Trophoblast cell (in vitro differentiated cells and primary cell): ENCODE results near the gene UNK.

Source experiments
- DNase-seq, 2 donors: peaks; one replicate each; pipeline ENCODE4 v3.0.0-alpha.2; 2016
- H2AFZ ChIP-seq: 2 replicates; pipeline ENCODE4 v1.6.1; 2013; ENCODE audit warnings: low read length, moderate library complexity, mild to moderate bottlenecking; ENCODE audit not compliant: insufficient read depth, poor library complexity
- H2AK5ac ChIP-seq: 2 replicates; pipeline ENCODE4 v1.6.1; 2013; ENCODE audit warnings: mild to moderate bottlenecking, low read length
- H2BK120ac ChIP-seq: 2 replicates; pipeline ENCODE4 v1.6.1; 2013; ENCODE audit warnings: low read length, mild to moderate bottlenecking, moderate library complexity; ENCODE audit not compliant: insufficient read depth, poor library complexity
- H2BK12ac ChIP-seq: 2 replicates; pipeline ENCODE4 v1.6.1; 2013; ENCODE audit warnings: mild to moderate bottlenecking, low read length, moderate library complexity
- H2BK5ac ChIP-seq: 2 replicates; pipeline ENCODE4 v1.6.1; 2013; ENCODE audit warnings: low read length, low read depth, moderate library complexity, mild to moderate bottlenecking; ENCODE audit not compliant: poor library complexity
- H3K14ac ChIP-seq: 2 replicates; pipeline ENCODE4 v1.6.1; 2013; ENCODE audit warnings: mild to moderate bottlenecking, low read length
- H3K18ac ChIP-seq: 2 replicates; pipeline ENCODE4 v1.6.1; 2013; ENCODE audit warnings: mild to moderate bottlenecking, low read length
- H3K23ac ChIP-seq: 2 replicates; pipeline ENCODE4 v1.6.1; 2013; ENCODE audit warnings: low read length
- H3K27ac ChIP-seq: 2 replicates; pipeline ENCODE4 v1.5.1; 2013; ENCODE audit warnings: low read depth, mild to moderate bottlenecking, inconsistent platforms, low read length, moderate library complexity
- H3K27me3 ChIP-seq: 2 replicates; pipeline ENCODE4 v1.6.1; 2013; ENCODE audit warnings: inconsistent platforms, mild to moderate bottlenecking, low read length, moderate library complexity; ENCODE audit not compliant: insufficient read depth
- H3K36me3 ChIP-seq, 2 experiments: 1 replicate in 1 of 2; 2 replicates in 1 of 2; pipeline ENCODE4 v1.6.1; 2013; ENCODE audit warnings: low read length in 2 of 2, mild to moderate bottlenecking in 2 of 2, moderate library complexity in 1 of 2; ENCODE audit not compliant: insufficient read depth in 2 of 2, control insufficient read depth in 1 of 2
- H3K4ac ChIP-seq: 2 replicates; pipeline ENCODE4 v1.6.1; 2013; ENCODE audit warnings: low read depth, mild to moderate bottlenecking, low read length, moderate library complexity
- H3K4me1 ChIP-seq, 2 experiments: 1 replicate in 1 of 2; 2 replicates in 1 of 2; pipeline ENCODE4 v1.6.1; 2013; ENCODE audit warnings: low read length in 2 of 2, mild to moderate bottlenecking in 2 of 2, moderate library complexity in 1 of 2; ENCODE audit not compliant: insufficient read depth in 2 of 2, control insufficient read depth in 1 of 2
- H3K4me2 ChIP-seq: 2 replicates; pipeline ENCODE4 v1.6.1; 2013; ENCODE audit warnings: inconsistent platforms, mild to moderate bottlenecking, low read length, moderate library complexity
- H3K4me3 ChIP-seq: 2 replicates; pipeline ENCODE4 v1.5.1; 2013; ENCODE audit warnings: mild to moderate bottlenecking, low read depth, low read length, inconsistent platforms
- H3K79me1 ChIP-seq: one replicate; pipeline ENCODE4 v1.6.1; 2013; ENCODE audit warnings: low read length
- H3K79me2 ChIP-seq: 2 replicates; pipeline ENCODE4 v1.6.1; 2013; ENCODE audit warnings: low read length, mild to moderate bottlenecking; ENCODE audit not compliant: control insufficient read depth, insufficient read depth, poor library complexity
- H3K9ac ChIP-seq: 2 replicates; pipeline ENCODE4 v1.6.1; 2013; ENCODE audit warnings: mild to moderate bottlenecking, low read length
- H3K9me3 ChIP-seq: 2 replicates; pipeline ENCODE4 v1.6.1; 2013; ENCODE audit warnings: low read depth, mild to moderate bottlenecking, control low read depth, inconsistent platforms, low read length; ENCODE audit not compliant: insufficient read depth
- H4K12ac ChIP-seq: 2 replicates; pipeline ENCODE4 v1.6.1; 2013; ENCODE audit warnings: low read depth, mild to moderate bottlenecking, low read length, moderate library complexity
- H4K8ac ChIP-seq: 2 replicates; pipeline ENCODE4 v1.6.1; 2013; ENCODE audit warnings: low read depth, mild to moderate bottlenecking, low read length, moderate library complexity
- H4K91ac ChIP-seq: one replicate; pipeline ENCODE4 v1.6.1; 2013; ENCODE audit warnings: low read depth, mild to moderate bottlenecking, low read length, moderate library complexity
- WGBS: extraction: QIAGEN DNeasy Blood & Tissue Kit; methylation state at CpG from one replicate; pipeline ENCODE4 v1.1.7; 2013; ENCODE audit warnings: missing lambda C conversion rate; ENCODE audit not compliant: insufficient read length, insufficient coverage; ENCODE audit errors: extremely low coverage; 5-methylcytosine and 5-hydroxymethylcytosine counted together

The UNK gene

DNA sequence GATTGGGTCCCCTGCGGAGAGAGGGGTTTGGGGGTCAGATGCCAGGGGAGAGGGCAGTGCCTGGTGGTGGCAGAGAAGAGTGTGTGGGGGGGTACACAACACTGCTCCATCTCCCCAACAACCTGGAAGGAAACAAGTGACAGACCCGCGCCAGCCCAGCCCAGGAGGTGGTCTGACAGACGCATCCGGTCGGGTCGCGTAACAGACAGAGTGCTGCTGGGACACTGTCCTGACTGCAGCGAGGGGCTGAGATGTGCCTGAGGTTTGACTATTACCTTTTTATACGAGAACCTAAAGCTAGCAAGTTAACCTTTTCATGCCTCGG is 43.4 kb downstream of the UNK start:
- Histone ChIP-seq H3K4me3 (no peak overlapping the region), H2BK120ac (no peak overlapping the region), H2AK5ac (no peak overlapping the region), H3K18ac (no peak overlapping the region), H3K27me3 (no peaks in the 10 kb centered on the region), H3K27ac (no peak overlapping the region), H4K8ac (no peak overlapping the region), H2AFZ (no peak overlapping the region), H3K79me1 (peaks cover 2% of the 10 kb centered on the region), H3K23ac (no peak overlapping the region), H2BK5ac (no peak overlapping the region), H3K4me2 (peak overlapping the region; percentile 55), H3K79me2 (no peaks in the 10 kb centered on the region), H2BK12ac (no peak overlapping the region), H4K12ac (peak overlapping the region; percentile 6), H3K9ac (no peak overlapping the region), H3K4me1 (peaks cover 8 to 10% of the 10 kb centered on the region in 2 experiments), H3K9me3 (no peaks in the 10 kb centered on the region), H3K36me3 (peaks cover 22 to 27% of the 10 kb centered on the region in 2 experiments), H3K14ac (no peak overlapping the region), H4K91ac (no peak overlapping the region), H3K4ac (no peak overlapping the region)
- WGBS = no CpG with 5 or more reads among the region's 11 CpGs
- DNase-seq = no peak

DNA sequence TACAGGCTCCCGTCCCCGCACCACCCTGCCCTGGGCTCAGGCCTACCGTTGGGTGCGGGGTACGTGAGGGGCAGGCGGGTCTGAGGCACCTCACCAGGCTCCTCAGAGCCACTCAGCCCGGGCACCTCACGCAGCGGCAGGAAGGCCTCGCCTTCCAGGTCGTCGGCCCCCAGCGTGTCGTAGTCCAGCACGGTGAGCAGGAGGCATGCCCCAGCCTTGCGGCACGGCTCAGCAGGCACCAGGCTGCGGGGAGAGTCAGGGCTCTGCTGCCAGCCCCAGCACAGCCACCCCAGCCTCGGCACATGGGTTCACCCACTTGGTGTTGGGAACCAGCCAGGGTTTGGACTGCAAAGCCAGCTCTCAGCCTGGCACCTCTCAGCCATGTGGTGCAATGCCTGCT is 44.1 kb downstream of the UNK start:
- Histone ChIP-seq H3K4me1 (peaks cover 8 to 10% of the 10 kb centered on the region in 2 experiments), H2BK120ac (no peak overlapping the region), H3K4me3 (no peak overlapping the region), H3K27ac (no peak overlapping the region), H3K9ac (no peak overlapping the region), H2AK5ac (no peak overlapping the region), H3K79me2 (no peaks in the 10 kb centered on the region), H4K8ac (no peak overlapping the region), H2AFZ (no peak overlapping the region), H4K91ac (no peak overlapping the region), H3K9me3 (no peaks in the 10 kb centered on the region), H3K27me3 (no peaks in the 10 kb centered on the region), H3K23ac (no peak overlapping the region), H3K36me3 (peaks cover 15 to 20% of the 10 kb centered on the region in 2 experiments), H2BK12ac (no peak overlapping the region), H3K4ac (no peak overlapping the region), H2BK5ac (no peak overlapping the region), H3K79me1 (peaks cover 2% of the 10 kb centered on the region), H3K14ac (no peak overlapping the region), H3K4me2 (no peak overlapping the region), H4K12ac (no peak overlapping the region), H3K18ac (no peak overlapping the region)
- no CpG with 5 or more reads among the region's 19 CpGs for WGBS
- no peak for DNase-seq

DNA sequence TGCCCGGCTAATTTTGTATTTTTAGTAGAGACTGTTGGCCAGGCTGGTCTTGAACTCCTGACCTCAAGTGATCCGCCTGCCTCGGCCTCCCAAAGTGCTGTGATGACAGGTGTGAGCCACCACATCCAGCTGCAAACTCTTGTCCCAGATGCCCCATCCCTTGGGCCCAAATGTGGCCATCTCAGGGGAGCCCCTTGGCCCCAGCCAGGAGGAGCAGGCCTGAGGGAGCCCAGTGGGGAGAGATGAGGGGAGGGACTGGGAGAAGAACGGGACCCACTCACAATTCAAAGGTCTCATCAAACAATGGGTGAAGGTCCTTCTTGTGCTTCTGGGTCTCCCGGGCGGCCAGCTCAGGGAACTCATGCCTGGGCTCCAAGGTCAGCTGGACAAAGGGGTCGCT is 45.1 kb downstream of the UNK start:
- no peaks in the 10 kb centered on the region for H3K27me3 ChIP-seq
- H3K79me2 ChIP-seq = no peaks in the 10 kb centered on the region
- no peak overlapping the region for H3K4me3 ChIP-seq
- H2BK12ac ChIP-seq = no peak overlapping the region
- no peak for DNase-seq
- H3K27ac ChIP-seq = no peak overlapping the region
- no peak overlapping the region for H4K12ac ChIP-seq
- H2BK5ac ChIP-seq = no peak overlapping the region
- no peak overlapping the region for H3K14ac ChIP-seq
- no peak overlapping the region for H3K23ac ChIP-seq
- H2BK120ac ChIP-seq = no peak overlapping the region
- H4K91ac ChIP-seq = no peak overlapping the region
- no peak overlapping the region for H3K9ac ChIP-seq
- H3K18ac ChIP-seq = no peak overlapping the region
- no peak overlapping the region for H2AFZ ChIP-seq
- peaks cover 8 to 10% of the 10 kb centered on the region in 2 experiments for H3K4me1 ChIP-seq
- H4K8ac ChIP-seq = no peak overlapping the region
- peaks cover 8 to 12% of the 10 kb centered on the region in 2 experiments for H3K36me3 ChIP-seq
- peaks cover 4% of the 10 kb centered on the region for H3K9me3 ChIP-seq
- WGBS = no CpG with 5 or more reads among the region's 7 CpGs
- no peak overlapping the region for H3K4me2 ChIP-seq
- no peak overlapping the region for H3K4ac ChIP-seq
- H3K79me1 ChIP-seq = peaks cover 2% of the 10 kb centered on the region
- no peak overlapping the region for H2AK5ac ChIP-seq

DNA sequence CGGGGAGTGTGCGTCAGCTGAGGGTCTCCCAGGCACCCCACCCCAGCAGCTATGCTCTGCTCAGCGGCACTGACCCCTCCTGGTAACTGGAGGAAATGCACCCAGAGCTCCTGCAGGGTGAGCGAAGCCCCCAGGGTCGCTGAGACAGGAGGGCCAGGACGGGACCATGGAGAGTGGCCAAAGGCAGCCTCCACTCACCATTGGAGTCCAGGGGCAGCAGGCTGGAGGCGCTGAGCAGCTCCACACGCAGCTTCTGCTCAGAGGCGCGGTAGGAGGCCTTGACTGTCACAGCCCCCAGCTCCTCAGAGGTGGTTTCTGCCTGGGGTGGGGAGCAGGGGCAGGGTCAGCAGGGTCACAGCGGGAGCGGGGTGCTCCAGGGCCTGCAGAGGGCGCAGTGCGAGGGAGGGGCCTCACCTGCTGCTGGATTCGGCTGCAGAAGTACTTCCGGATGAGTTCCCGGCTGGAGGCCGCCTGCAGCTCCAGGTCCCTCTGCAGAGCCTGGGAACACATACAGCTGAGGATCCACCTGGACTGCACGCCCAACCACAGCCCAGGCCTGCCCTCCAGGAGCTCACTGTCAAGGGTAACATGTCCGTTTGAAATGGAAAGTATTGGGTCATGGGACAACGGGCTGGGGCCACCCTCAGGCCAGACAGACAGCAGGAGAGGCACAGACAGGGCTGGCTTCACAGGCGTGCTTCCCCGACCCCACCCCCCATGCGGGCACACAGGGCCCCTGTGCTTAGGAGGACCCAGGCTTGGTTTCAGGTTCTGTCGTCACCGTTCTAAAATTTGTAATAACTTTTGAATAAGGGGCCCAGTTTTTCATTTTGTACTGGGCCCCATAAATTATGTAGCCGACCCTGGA is 45.8 kb downstream of the UNK start:
- H3K9me3 ChIP-seq = peaks cover 4% of the 10 kb centered on the region
- H2BK120ac ChIP-seq = no peak overlapping the region
- H2BK5ac ChIP-seq = no peak overlapping the region
- DNase-seq = peak; percentile 65 to 73
- no peak overlapping the region for H4K12ac ChIP-seq
- no peak overlapping the region for H3K9ac ChIP-seq
- peaks cover 4 to 9% of the 10 kb centered on the region in 2 experiments for H3K36me3 ChIP-seq
- H3K27ac ChIP-seq = no peak overlapping the region
- H3K14ac ChIP-seq = no peak overlapping the region
- peaks cover 8 to 10% of the 10 kb centered on the region in 2 experiments for H3K4me1 ChIP-seq
- no peak overlapping the region for H2AK5ac ChIP-seq
- WGBS = no CpG with 5 or more reads among the region's 27 CpGs
- no peak overlapping the region for H3K18ac ChIP-seq
- H3K4ac ChIP-seq = no peak overlapping the region
- H4K8ac ChIP-seq = no peak overlapping the region
- H4K91ac ChIP-seq = no peak overlapping the region
- H3K4me3 ChIP-seq = no peak overlapping the region
- no peak overlapping the region for H3K23ac ChIP-seq
- no peak overlapping the region for H3K4me2 ChIP-seq
- no peaks in the 10 kb centered on the region for H3K79me2 ChIP-seq
- H3K79me1 ChIP-seq = peaks cover 2% of the 10 kb centered on the region
- no peak overlapping the region for H2BK12ac ChIP-seq
- no peak overlapping the region for H2AFZ ChIP-seq
- H3K27me3 ChIP-seq = no peaks in the 10 kb centered on the region
